Measurements from ENCODE around the gene UNC5CL. TPM values are rescaled to one million over a fixed set of nuclear protein-coding genes. Genes with fewer than 3 reads are reported as not detected.

UNC5CL gene
- total and polyA plus RNA-seq, 9 of the 15 experiments (the other 6 are each of a cell fraction or from before 2014, with no cell fraction given): 0.07 to 1.8 (median 0.62) TPM; not detected in 1

DNA sequence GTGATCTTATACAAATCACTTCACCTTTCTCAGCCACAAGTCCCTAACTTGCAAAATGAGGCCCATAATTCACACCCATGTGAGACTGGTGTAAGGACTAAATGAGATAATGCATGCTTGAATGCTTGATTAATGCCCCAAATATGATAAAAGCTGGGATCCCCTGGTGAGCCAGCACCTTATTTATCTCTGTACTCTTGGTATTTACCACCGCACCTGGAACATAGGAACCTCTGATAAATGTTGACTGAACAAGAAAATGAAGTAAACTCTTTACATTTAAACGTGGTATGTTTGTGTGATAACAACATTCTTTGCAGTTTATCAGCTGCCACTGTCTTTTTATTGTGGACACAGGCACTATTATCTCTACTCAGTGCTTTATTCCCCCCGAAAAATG, 11.5 kb upstream of the UNC5CL start:
- FAIRE-seq (no peak), ATAC-seq (no peak), DNase-seq (ENCODE audit: extremely low read depth in 1 of 4, low spot score in 3 of 4) (no peak)
- 0 out of 2 replicates have a peak, but pooled peaks have one; percentile 10 for TF ChIP-seq CBFA2T2 (conservative IDR thresholded peaks at IDR 0.05)
- no peak for TF ChIP-seq FOXM1 (IDR thresholded peaks at IDR 0.05; ENCODE audit: low read depth)
- TF ChIP-seq FOXM1 (CRISPR knock-in tag; IDR thresholded peaks at IDR 0.05; ENCODE audit: low read depth): no peak
- 0 out of 2 replicates have a peak, but pooled peaks have one; percentile 18 for TF ChIP-seq CBFA2T3 (IDR thresholded peaks at IDR 0.05)
- TF ChIP-seq, protein P1, sequence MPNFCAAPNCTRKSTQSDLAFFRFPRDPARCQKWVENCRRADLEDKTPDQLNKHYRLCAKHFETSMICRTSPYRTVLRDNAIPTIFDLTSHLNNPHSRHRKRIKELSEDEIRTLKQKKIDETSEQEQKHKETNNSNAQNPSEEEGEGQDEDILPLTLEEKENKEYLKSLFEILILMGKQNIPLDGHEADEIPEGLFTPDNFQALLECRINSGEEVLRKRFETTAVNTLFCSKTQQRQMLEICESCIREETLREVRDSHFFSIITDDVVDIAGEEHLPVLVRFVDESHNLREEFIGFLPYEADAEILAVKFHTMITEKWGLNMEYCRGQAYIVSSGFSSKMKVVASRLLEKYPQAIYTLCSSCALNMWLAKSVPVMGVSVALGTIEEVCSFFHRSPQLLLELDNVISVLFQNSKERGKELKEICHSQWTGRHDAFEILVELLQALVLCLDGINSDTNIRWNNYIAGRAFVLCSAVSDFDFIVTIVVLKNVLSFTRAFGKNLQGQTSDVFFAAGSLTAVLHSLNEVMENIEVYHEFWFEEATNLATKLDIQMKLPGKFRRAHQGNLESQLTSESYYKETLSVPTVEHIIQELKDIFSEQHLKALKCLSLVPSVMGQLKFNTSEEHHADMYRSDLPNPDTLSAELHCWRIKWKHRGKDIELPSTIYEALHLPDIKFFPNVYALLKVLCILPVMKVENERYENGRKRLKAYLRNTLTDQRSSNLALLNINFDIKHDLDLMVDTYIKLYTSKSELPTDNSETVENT (CRISPR knock-in tag; IDR thresholded peaks at IDR 0.05): no peak
- H4K20me1 ChIP-seq (replicated peaks; ENCODE audit: control insufficient read depth, insufficient read depth, low read length): peaks cover 4% of the 10 kb centered on the region; the same call in 1 of the 2 replicates
- peaks cover 4 to 12% of the 10 kb centered on the region in 2 experiments for H3K4me1 ChIP-seq (replicated peaks in 1 of 2; ENCODE audit: control insufficient read depth in 2 of 2, insufficient read depth in 2 of 2, low read length in 2 of 2)
- no peak overlapping the region for H2AFZ ChIP-seq (ENCODE audit: low read depth, low read length)
- no peaks in the 10 kb centered on the region for H3K9me1 ChIP-seq (ENCODE audit: control insufficient read depth, insufficient read depth, low read length)
- no peaks in the 10 kb centered on the region for H3K27me3 ChIP-seq (ENCODE audit: control insufficient read depth in 2 of 2, insufficient read depth in 2 of 2, low read length in 2 of 2)
- no peak overlapping the region for H3K27ac ChIP-seq (ENCODE audit: extremely low read depth, low read depth, low read length)
- no peak overlapping the region for H3K4me2 ChIP-seq (ENCODE audit: insufficient read depth, low read length)
- no peaks in the 10 kb centered on the region for H3K9me3 ChIP-seq (replicated peaks; ENCODE audit: control insufficient read depth, insufficient read depth, low read depth, low read length)
- no TSS peak for BruUV-seq (replicated peaks)
- no peak overlapping the region for H3K9ac ChIP-seq (ENCODE audit: insufficient read depth in 1 of 2, low read depth in 2 of 2, low read length in 2 of 2)
- ChIA-PET CTCF (ENCODE audit: low intra/inter-chr PET ratio) (interaction anchor here (0.6 kb wide), 1 partner anchor 11 kb away, joined by 3 read pairs; no protein-coding TSS in a partner anchor), POLR2A (interaction anchor here (1.0 kb wide), 1 partner anchor 8 kb away, joined by 3 read pairs; the partner anchor contains the start of gene TSPO2)
- no peaks in the 10 kb centered on the region for H3K79me2 ChIP-seq (ENCODE audit: control insufficient read depth, insufficient read depth, low read length)
- no peaks in the 10 kb centered on the region for H3K36me3 ChIP-seq (ENCODE audit: control insufficient read depth, insufficient read depth, low read length)
- H3K4me3 ChIP-seq: no peak overlapping the region
- in situ Hi-C loops (cut with MboI) (no loop called here), intact Hi-C loops (cut with micrococcal nuclease) (no loop called here)
- WGBS (ENCODE audit: insufficient coverage, low coverage, missing lambda C conversion rate): 17% methylated on average over 3 of the region's 3 CpGs

Measured in K562 (cell line).